WERI-Rb-1 (cell line): ENCODE results near the gene SLFN13.
"Not testable (repeated sequence)": the region's sequence is repeated elsewhere in the genome, so short reads cannot be mapped to it uniquely, and the experiment has no call there.

Experiments used
- DNase-seq: peaks from one replicate; pipeline ENCODE4 v3.0.0-alpha.2; 2020
- H3K27ac ChIP-seq: fragments of 250-450 bp; sonication (Bioruptor Pico); 2 replicates; pipeline ENCODE4 v1.5.1; 2020; ENCODE audit warnings: mild to moderate bottlenecking, moderate library complexity
- H3K27me3 ChIP-seq: fragments of 250-450 bp; sonication (Bioruptor Pico); 2 replicates; pipeline ENCODE4 v1.5.1; 2021; ENCODE audit warnings: mild to moderate bottlenecking, low read depth, moderate library complexity; ENCODE audit not compliant: insufficient read depth, severe bottlenecking
- H3K36me3 ChIP-seq: fragments of 250-450 bp; sonication (Bioruptor Pico); 2 replicates; pipeline ENCODE4 v1.5.1; 2020; ENCODE audit warnings: mild to moderate bottlenecking, moderate library complexity
- H3K4me3 ChIP-seq: 2 replicates; pipeline ENCODE4 v1.5.1; 2011; ENCODE audit warnings: low read depth, mild to moderate bottlenecking, control low read depth, low read length
- H3K9me3 ChIP-seq: fragments of 250-450 bp; sonication (Bioruptor Pico); 2 replicates; pipeline ENCODE4 v1.5.1; 2021; ENCODE audit warnings: mild to moderate bottlenecking, moderate library complexity; ENCODE audit not compliant: severe bottlenecking
- CTCF ChIP-seq: IDR thresholded peaks from 2 replicates; pipeline ENCODE4 v1.5.1; 2011; ENCODE audit warnings: low read depth, mild to moderate bottlenecking, control low read depth, inconsistent platforms, low read length

The SLFN13 gene

GRCh38 chr17:35407531-35407930 lies 41.0 kb downstream of the SLFN13 start:
- no peaks in the 10 kb centered on the region for H3K36me3 ChIP-seq
- TF ChIP-seq CTCF: no peak
- H3K27ac ChIP-seq: no peak overlapping the region
- H3K9me3 ChIP-seq: no peaks in the 10 kb centered on the region
- H3K27me3 ChIP-seq: peaks cover 73% of the 10 kb centered on the region
- no peak overlapping the region for H3K4me3 ChIP-seq
- DNase-seq: no peak

GRCh38 chr17:35406568-35406967 lies 42.0 kb downstream of the SLFN13 start:
- H3K36me3 ChIP-seq: no peaks in the 10 kb centered on the region
- DNase-seq: no peak
- no peak overlapping the region for H3K4me3 ChIP-seq
- no peak overlapping the region for H3K27ac ChIP-seq
- H3K9me3 ChIP-seq: no peaks in the 10 kb centered on the region
- no peak for TF ChIP-seq CTCF
- H3K27me3 ChIP-seq: peaks cover 65% of the 10 kb centered on the region

- Histone ChIP-seq H3K9me3 (no peaks in the 10 kb centered on the region), H3K27me3 (peaks cover 56% of the 10 kb centered on the region), H3K4me3 (no peak overlapping the region), H3K36me3 (no peaks in the 10 kb centered on the region), H3K27ac (no peak overlapping the region)
- TF ChIP-seq CTCF: no peak
- DNase-seq: no peak
Observed at GRCh38 chr17:35404360-35404759, 44.2 kb downstream of the SLFN13 start.

- H3K9me3 ChIP-seq, H3K27ac ChIP-seq, H3K36me3 ChIP-seq, H3K4me3 ChIP-seq, DNase-seq: not testable (repeated sequence)
- peaks cover 34% of the 10 kb centered on the region for H3K27me3 ChIP-seq
Observed at GRCh38 chr17:35393783-35394182, 54.8 kb downstream of the SLFN13 start.

GRCh38 chr17:35390663-35391062 lies 57.9 kb downstream of the SLFN13 start:
- H3K9me3 ChIP-seq: peaks cover 5% of the 10 kb centered on the region
- no peaks in the 10 kb centered on the region for H3K36me3 ChIP-seq
- no peak overlapping the region for H3K27ac ChIP-seq
- no peak for DNase-seq
- no peak overlapping the region for H3K4me3 ChIP-seq
- H3K27me3 ChIP-seq: peaks cover 41% of the 10 kb centered on the region
- no peak for TF ChIP-seq CTCF

GRCh38 chr17:35390156-35390555 lies 58.4 kb downstream of the SLFN13 start:
- no peaks in the 10 kb centered on the region for H3K36me3 ChIP-seq
- no peak for DNase-seq
- no peak overlapping the region for H3K4me3 ChIP-seq
- peaks cover 41% of the 10 kb centered on the region for H3K27me3 ChIP-seq
- H3K9me3 ChIP-seq: peaks cover 5% of the 10 kb centered on the region
- no peak overlapping the region for H3K27ac ChIP-seq
- TF ChIP-seq CTCF: no peak
